GM18861 (cell line): ENCODE data around the gene RNU5B-1.

Experiments used
- ATAC-seq: cut with Tn5 transposase; IDR thresholded peaks from one replicate; pipeline ENCODE4 v1.9.1; 2021; ENCODE audit not compliant: unreplicated experiment

RNU5B-1 gene

DNA sequence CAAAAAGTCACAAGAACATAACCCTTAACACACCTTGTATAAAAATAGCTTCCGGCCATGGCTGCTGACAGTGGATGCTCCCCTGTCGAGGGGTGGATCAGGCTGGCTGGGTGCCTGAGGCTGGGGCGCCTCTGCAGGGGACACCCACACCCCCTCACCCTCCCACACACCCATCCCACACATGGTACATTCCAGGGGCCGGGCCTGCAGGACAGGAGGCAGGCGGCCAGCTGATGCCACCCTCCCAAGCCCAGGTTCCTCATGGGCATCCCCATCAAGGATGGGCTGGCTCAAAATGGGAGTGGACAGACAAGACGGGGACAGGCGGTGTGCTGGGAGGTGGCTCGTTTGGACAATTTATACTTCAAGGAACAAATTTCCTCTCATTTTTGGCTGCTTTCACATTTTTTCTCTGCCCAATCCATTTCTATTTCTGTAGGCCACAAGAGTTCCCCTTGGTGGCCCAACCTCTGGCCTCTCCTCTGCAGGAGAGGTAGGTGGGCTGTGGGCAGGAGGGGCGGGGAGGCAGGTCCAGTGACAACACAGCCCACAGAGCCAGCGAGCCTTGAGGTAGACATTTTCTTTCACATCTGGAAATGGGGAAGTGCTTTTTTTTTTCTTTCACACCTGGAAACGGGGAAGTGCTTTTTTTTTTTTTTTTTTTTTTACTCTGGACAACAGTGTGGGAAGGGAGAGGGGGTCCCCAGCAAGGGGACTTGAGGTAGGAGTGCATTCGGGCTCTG is 23.3 kb downstream of the RNU5B-1 start:
- no peak for ATAC-seq

GRCh38 chr15:65328506-65329287 is 24.2 kb downstream of the RNU5B-1 start:
- ATAC-seq, result no peak

DNA sequence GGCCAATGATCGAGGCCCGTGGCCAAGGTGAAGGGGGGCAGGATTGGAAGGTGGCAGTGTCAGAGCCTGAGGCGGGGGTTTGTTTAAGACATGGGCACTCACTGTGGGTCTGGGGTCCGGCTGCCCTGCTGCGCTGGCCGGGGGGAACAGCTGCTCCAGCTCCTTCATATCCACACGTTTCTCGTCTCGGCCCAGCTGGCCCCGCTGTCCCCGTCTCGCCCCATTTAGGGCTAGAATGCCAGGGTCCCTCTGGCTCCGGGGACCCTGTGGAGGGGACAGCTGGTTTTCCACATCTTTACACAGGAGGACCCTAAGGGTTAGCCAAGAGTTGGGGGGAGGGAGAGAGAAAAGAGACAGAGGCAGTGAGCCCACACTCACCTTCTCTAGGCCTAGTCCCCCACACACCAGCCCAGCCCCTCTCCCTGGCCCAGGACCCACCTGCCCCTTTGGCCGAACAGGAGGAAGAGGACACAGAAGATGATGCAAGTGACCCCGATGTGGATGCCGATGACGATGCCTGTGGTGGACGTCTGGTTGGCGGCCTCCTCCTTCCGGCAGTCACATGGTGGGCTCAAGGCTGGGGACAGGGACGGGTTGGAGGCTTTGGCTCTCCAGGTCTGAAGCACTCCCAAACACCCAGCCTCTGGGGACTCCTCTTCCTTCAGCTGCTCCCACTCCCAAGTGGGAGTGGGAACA is 25.0 kb downstream of the RNU5B-1 start:
- ATAC-seq, result no peak

- ATAC-seq, result no peak
Measured at GRCh38 chr15:65329984-65330735, 25.7 kb downstream of the RNU5B-1 start.

GRCh38 chr15:65330934-65331645 is 26.6 kb downstream of the RNU5B-1 start:
- ATAC-seq, result no peak

GRCh38 chr15:65331811-65332210 is 27.3 kb downstream of the RNU5B-1 start:
- no peak for ATAC-seq

DNA sequence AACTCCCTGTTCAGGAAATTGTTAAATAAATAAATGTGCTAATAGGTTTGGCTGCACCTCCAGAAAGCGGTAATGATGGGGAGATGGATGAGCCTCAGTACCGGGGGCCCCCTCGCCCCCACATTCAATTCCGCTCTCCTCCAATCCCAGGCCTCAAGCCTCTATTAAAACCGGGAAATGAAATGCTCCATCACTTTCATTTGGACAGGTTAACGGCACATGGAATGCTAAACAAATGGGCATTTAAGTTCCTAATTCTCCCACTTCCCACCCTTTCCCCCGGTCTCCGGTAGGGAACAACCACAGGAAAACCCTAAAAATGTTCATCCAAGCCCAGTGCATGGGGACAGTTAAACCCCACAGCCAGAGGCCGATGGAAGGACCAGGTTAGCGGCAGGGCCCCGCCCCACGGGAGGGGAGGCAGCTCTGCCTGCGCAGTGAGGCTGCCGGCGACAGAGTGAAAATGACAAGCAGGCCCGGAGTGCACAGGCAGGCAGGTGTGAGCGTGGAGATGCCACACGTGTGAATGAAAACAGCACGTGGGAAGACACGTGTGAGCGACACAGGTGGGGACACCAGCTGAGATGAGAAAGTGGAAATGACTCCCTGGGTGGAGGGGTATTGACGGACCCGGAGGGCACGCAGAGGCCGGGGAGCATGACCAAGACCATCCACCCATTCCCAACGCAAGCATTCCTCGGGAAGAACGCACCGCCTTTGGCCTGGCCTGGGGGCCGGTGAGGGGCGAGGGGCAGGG is 28.1 kb downstream of the RNU5B-1 start:
- no peak for ATAC-seq

DNA sequence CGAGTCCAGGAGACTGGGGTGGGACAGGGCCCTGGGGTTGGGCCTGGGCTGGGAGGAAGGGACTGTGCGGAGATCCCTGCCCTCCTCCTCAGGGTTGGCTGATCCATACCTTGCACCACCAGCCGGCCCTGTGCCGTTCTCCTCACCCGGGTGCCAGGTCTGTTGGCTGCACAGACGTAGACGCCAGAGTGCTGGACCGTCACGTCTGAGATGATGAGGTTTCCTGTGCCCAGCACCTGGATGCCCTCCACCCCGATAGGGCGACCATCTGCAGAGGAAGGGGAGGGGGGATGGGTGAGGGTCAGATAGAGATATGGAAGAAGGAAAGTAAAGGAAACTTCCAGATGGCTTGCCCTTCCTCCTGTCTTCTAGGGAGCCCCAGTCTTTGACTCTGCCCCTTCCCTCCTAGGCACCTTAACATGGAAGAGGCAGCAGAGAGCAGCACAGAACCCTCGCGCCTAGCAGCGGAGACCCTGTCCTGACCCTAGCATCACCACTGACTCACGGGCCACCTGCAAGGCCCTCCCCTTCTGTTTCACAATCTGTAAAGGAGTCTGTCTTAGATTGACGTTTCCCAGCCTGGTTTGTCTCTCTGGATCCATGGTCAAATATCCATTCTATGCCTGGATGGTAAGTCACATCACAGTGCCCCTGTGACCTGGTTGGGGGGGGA is 28.8 kb downstream of the RNU5B-1 start:
- no peak for ATAC-seq

GRCh38 chr15:65333856-65334255 is 29.4 kb downstream of the RNU5B-1 start:
- no peak for ATAC-seq

GRCh38 chr15:65334586-65335231 is 30.2 kb downstream of the RNU5B-1 start:
- ATAC-seq, result no peak

GRCh38 chr15:65335278-65336055 is 31.0 kb downstream of the RNU5B-1 start:
- no peak for ATAC-seq

- ATAC-seq, result no peak
Measured at GRCh38 chr15:65336493-65337435, 32.3 kb downstream of the RNU5B-1 start.

DNA sequence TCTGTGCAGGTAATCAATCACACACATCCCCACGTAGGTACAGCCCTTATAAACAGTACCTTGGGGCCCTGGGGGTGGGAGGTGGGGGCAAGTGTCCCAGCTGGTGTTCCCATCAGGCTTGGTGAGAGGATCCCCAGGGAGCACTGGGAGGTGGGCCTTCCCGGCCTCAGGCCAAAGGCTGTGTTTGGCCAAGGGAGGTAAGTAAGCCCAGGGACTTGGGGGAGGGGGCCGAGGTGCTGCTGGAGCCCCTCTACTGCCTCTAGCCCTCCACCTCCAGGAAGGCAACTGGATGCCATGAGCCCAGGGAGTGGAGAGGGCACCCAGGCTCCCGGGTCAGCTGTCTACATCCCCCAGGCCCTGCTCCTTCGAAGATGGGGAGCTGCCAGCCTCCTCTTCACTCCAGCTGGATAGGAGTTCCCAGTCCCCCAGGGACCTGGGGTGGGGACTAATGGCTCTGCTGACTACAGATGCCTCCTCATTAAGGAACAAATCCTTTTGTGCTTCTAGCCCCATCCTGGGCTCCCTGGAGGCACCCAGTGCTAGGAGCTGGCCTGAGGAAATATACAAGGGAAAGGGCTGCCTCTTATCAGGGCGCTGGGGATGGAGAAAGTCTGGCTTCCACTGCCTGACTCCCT is 33.1 kb downstream of the RNU5B-1 start:
- no peak for ATAC-seq

DNA sequence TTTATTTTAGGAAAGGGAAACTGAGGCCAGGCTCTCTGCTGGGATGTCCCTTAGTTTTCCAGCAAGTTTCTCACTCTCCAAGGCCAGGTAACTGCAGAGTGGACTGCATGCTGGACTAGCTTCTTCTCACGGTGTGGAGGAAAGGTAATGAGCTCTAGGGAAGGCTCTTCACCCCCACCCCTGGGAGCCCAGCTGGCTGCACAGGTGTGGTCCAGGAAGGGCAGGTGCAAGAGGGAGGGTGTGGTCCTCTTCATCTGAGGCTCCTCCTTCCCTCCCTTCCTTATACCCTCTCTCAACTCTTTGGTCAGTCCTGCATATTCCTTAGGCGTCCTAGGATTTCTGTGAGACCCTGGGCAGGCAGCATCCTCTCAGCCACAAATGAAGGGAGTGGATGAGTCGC is 33.9 kb downstream of the RNU5B-1 start:
- ATAC-seq, result no peak

GRCh38 chr15:65338823-65339222 is 34.3 kb downstream of the RNU5B-1 start:
- ATAC-seq, result no peak

- ATAC-seq, result no peak
Measured at GRCh38 chr15:65339416-65339815, 34.9 kb downstream of the RNU5B-1 start.
